GM20000 (cell line): ENCODE data around the gene MYO7B.

ENCODE experiments used
- DNase-seq: peaks from one replicate; pipeline ENCODE4 v3.0.0; 2012; ENCODE audit warnings: low spot score
- TF ChIP-seq, protein P1 (sequence below): IDR thresholded peaks from 2 replicates; pipeline ENCODE4 v1.5.1; 2012; ENCODE audit warnings: mild to moderate bottlenecking, control low read depth; ENCODE audit errors: extremely low read depth, missing control alignments

Gene MYO7B

GRCh38 chr2:127649684-127650040 is 114.2 kb downstream of the MYO7B start:
- TF ChIP-seq, protein P1, sequence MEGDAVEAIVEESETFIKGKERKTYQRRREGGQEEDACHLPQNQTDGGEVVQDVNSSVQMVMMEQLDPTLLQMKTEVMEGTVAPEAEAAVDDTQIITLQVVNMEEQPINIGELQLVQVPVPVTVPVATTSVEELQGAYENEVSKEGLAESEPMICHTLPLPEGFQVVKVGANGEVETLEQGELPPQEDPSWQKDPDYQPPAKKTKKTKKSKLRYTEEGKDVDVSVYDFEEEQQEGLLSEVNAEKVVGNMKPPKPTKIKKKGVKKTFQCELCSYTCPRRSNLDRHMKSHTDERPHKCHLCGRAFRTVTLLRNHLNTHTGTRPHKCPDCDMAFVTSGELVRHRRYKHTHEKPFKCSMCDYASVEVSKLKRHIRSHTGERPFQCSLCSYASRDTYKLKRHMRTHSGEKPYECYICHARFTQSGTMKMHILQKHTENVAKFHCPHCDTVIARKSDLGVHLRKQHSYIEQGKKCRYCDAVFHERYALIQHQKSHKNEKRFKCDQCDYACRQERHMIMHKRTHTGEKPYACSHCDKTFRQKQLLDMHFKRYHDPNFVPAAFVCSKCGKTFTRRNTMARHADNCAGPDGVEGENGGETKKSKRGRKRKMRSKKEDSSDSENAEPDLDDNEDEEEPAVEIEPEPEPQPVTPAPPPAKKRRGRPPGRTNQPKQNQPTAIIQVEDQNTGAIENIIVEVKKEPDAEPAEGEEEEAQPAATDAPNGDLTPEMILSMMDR: peak; percentile 75
- DNase-seq: peak; percentile 90

GRCh38 chr2:127650041-127650784 is 114.7 kb downstream of the MYO7B start:
- DNase-seq: no peak
- TF ChIP-seq, protein P1: no peak

DNA sequence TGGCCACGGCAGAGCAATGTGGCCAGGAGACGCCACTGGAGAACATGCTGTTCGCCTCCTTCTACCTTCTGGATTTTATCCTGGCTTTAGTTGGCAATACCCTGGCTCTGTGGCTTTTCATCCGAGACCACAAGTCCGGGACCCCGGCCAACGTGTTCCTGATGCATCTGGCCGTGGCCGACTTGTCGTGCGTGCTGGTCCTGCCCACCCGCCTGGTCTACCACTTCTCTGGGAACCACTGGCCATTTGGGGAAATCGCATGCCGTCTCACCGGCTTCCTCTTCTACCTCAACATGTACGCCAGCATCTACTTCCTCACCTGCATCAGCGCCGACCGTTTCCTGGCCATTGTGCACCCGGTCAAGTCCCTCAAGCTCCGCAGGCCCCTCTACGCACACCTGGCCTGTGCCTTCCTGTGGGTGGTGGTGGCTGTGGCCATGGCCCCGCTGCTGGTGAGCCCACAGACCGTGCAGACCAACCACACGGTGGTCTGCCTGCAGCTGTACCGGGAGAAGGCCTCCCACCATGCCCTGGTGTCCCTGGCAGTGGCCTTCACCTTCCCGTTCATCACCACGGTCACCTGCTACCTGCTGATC is 115.4 kb downstream of the MYO7B start:
- TF ChIP-seq, protein P1: no peak
- DNase-seq: no peak

- no peak for DNase-seq
- TF ChIP-seq, protein P1: no peak
These were observed 115.9 kb downstream of the MYO7B start for GRCh38 chr2:127651381-127651809.

DNA sequence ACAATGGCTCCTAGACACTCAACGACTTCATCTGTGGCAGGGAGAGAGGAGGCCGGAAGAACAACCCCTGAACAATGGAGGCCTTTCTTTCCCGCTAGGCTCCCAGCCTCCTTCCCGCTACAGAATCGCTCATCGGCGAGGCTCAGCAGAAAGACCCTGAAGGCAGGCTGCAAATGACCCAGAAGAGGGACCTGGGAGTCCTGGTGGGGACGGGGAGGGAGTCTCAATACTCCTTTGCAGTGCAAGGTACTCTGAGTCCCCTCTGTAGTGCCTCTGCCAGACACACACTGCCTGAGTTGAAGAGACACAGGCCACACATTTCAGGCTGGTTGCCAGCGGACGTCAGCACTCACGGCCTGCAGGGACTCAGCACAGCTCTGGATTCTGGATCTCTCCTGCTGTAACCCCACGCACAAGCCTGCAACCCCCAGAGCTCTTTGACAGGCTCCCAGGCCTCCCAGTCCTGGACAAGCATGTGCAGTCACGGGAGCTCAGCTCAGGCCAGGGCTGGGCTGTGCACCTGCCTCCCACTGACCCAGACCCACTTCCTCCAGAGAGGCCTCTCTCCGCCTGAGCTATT is 116.6 kb downstream of the MYO7B start:
- TF ChIP-seq, protein P1: no peak
- DNase-seq: no peak

DNA sequence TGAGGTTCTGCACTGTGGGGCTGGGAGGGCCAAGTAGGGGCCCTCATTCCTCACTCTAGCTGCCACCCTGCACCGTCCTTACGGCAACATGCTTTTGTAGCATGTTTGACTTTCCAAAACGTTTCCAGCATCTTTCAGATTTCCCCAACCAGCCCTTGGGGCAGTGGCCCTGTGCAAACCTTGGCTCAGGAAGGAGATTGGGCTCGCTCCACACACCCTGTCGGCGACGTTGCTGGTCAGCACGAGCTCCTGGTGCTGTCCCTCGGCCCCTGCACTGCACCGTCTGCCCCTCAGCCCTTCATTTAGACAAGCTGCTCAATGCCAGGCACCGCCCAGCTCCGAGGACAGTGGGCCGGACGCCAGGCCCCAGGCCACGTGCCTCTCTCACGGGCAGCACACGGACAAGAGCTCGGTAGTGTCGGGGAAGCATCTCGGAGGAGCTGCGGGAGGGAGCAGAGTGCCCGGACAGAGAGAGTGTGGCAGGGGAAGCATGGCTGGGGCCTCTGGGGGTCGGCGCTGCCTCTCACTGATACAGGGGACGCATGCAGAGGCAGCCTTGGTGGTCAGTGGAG is 117.4 kb downstream of the MYO7B start:
- TF ChIP-seq, protein P1: no peak
- DNase-seq: no peak
